IMR-90 (cell line): ENCODE results near the gene SMAD7. TPM values are rescaled to one million over a fixed set of nuclear protein-coding genes. Genes with fewer than 3 reads are reported as not detected.

Experiments used
- ATAC-seq: fragments of 200-7000 bp; cut with Tn5 transposase; 2 replicates; pipeline ENCODE4 v1.9.1; 2020; ENCODE audit warnings: low read depth, mild to moderate bottlenecking, moderate library complexity
- BruUV-seq: library from RNA; stranded (reverse); fragments of 400-500 nt; replicated peaks from 2 replicates; lab custom pipeline; 2021; lab: Mats Ljungman, UMichigan
- CTCF ChIA-PET: fragments of 300-600 bp; formaldehyde crosslinking; extraction: SDS; loops from one replicate; lab custom pipeline; 2021; ENCODE audit warnings: antibody characterized with exemption; lab: Yijun Ruan, JAX
- POLR2A ChIA-PET: fragments of 300-600 bp; sonication (Branson Sonifier 250); formaldehyde crosslinking; loops from one replicate; lab custom pipeline; 2022; ENCODE audit warnings: antibody characterized with exemption; ENCODE audit not compliant: unreplicated experiment; lab: Charles Lee
- DNase-seq: peaks from one replicate; pipeline ENCODE4 v3.0.0; 2013
- H2AFZ ChIP-seq: replicated peaks from 2 replicates; pipeline ENCODE3; 2013; ENCODE audit warnings: low read length, mild to moderate bottlenecking; ENCODE audit not compliant: poor library complexity
- H2AK5ac ChIP-seq: 2 replicates; pipeline ENCODE4 v1.6.1; 2013; ENCODE audit warnings: low read depth, low read length, inconsistent platforms
- H2AK9ac ChIP-seq: replicated peaks from 2 replicates; pipeline ENCODE3; 2013; ENCODE audit warnings: mild to moderate bottlenecking, low read depth, low read length, moderate library complexity; ENCODE audit not compliant: poor library complexity
- H2BK120ac ChIP-seq: 2 replicates; pipeline ENCODE4 v1.6.1; 2013; ENCODE audit warnings: low read depth, low read length, inconsistent platforms
- H2BK15ac ChIP-seq: 3 replicates; pipeline ENCODE4 v1.6.1; 2013; ENCODE audit warnings: low read depth, low read length, inconsistent platforms
- H2BK20ac ChIP-seq: 2 replicates; pipeline ENCODE4 v1.6.1; 2013; ENCODE audit warnings: low read depth, mild to moderate bottlenecking, inconsistent platforms, low read length, moderate library complexity
- H2BK5ac ChIP-seq: 2 replicates; pipeline ENCODE4 v1.6.1; 2013; ENCODE audit warnings: mild to moderate bottlenecking, low read depth, low read length, inconsistent platforms; ENCODE audit not compliant: poor library complexity, severe bottlenecking
- H3K14ac ChIP-seq: replicated peaks from 2 replicates; pipeline ENCODE4 v1.6.1; 2013; ENCODE audit warnings: low read depth, low read length, inconsistent platforms
- H3K18ac ChIP-seq: 2 replicates; pipeline ENCODE4 v1.6.1; 2013; ENCODE audit warnings: low read depth, low read length, control low read depth
- H3K23ac ChIP-seq: 2 replicates; pipeline ENCODE4 v1.6.1; 2013; ENCODE audit warnings: low read depth, low read length, inconsistent platforms
- H3K27ac ChIP-seq: 2 replicates; pipeline ENCODE4 v1.5.1; 2013; ENCODE audit warnings: mild to moderate bottlenecking, control low read depth, low read length; ENCODE audit not compliant: insufficient read depth
- H3K27me3 ChIP-seq: 2 replicates; pipeline ENCODE4 v1.6.1; 2013; ENCODE audit warnings: low read length; ENCODE audit not compliant: control insufficient read depth, insufficient read depth
- H3K36me3 ChIP-seq: 2 replicates; pipeline ENCODE4 v1.6.1; 2013; ENCODE audit warnings: low read length, mixed read lengths; ENCODE audit not compliant: control insufficient read depth, insufficient read depth
- H3K4ac ChIP-seq: 2 replicates; pipeline ENCODE4 v1.6.1; 2013; ENCODE audit warnings: low read depth, low read length, inconsistent platforms
- H3K4me1 ChIP-seq: 2 replicates; pipeline ENCODE4 v1.6.1; 2013; ENCODE audit warnings: low read length, mixed read lengths; ENCODE audit not compliant: control insufficient read depth, insufficient read depth
- H3K4me2 ChIP-seq: 2 replicates; pipeline ENCODE4 v1.6.1; 2013; ENCODE audit warnings: low read depth, mild to moderate bottlenecking, control low read depth, low read length, moderate library complexity
- H3K4me3 ChIP-seq: 2 replicates; pipeline ENCODE4 v1.5.1; 2013; ENCODE audit warnings: low read depth, mild to moderate bottlenecking, control low read depth, low read length, moderate library complexity; ENCODE audit not compliant: insufficient read depth
- H3K56ac ChIP-seq: 2 replicates; pipeline ENCODE4 v1.6.1; 2013; ENCODE audit warnings: low read length, inconsistent platforms; ENCODE audit not compliant: insufficient read depth; ENCODE audit errors: extremely low read depth
- H3K79me1 ChIP-seq, 2 experiments: 2 replicates each; pipeline ENCODE4 v1.6.1; 2013; ENCODE audit warnings: low read length in 2 of 2, inconsistent platforms in 1 of 2, low read depth in 1 of 2
- H3K9ac ChIP-seq: 2 replicates; pipeline ENCODE4 v1.6.1; 2013; ENCODE audit warnings: low read depth, low read length, control low read depth
- H3K9me1 ChIP-seq: 2 replicates; pipeline ENCODE4 v1.6.1; 2013; ENCODE audit warnings: low read length, inconsistent platforms; ENCODE audit not compliant: insufficient read depth
- H3K9me3 ChIP-seq: 2 replicates; pipeline ENCODE4 v1.6.1; 2013; ENCODE audit warnings: low read length; ENCODE audit not compliant: control insufficient read depth, insufficient read depth
- H4K20me1 ChIP-seq: 2 replicates; pipeline ENCODE4 v1.6.1; 2013; ENCODE audit warnings: low read length, inconsistent platforms; ENCODE audit not compliant: insufficient read depth
- H4K5ac ChIP-seq: 2 replicates; pipeline ENCODE4 v1.6.1; 2013; ENCODE audit warnings: mild to moderate bottlenecking, low read depth, low read length, control low read depth
- H4K8ac ChIP-seq, 2 experiments: 2 replicates each; pipeline ENCODE4 v1.6.1; 2013; ENCODE audit warnings: low read depth in 2 of 2, low read length in 2 of 2, control low read depth in 1 of 2, inconsistent platforms in 1 of 2
- H4K91ac ChIP-seq: 2 replicates; pipeline ENCODE4 v1.6.1; 2013; ENCODE audit warnings: low read depth, low read length, inconsistent platforms; ENCODE audit not compliant: insufficient read depth
- MAZ ChIP-seq: IDR thresholded peaks from 2 replicates; pipeline ENCODE4 v1.6.1; 2012; ENCODE audit warnings: low read depth, mild to moderate bottlenecking, low read length, improper control_type of control experiment, moderate library complexity, borderline replicate concordance
- RAD21 ChIP-seq: IDR thresholded peaks from 2 replicates; pipeline ENCODE4 v1.6.1; 2012; ENCODE audit warnings: low read length, improper control_type of control experiment
- WGBS, 2 experiments: methylation state at CpG; one replicate each; pipeline versions ENCODE4 v1.1.5 to v1.1.7; 2013; ENCODE audit warnings: missing lambda C conversion rate in 2 of 2; ENCODE audit not compliant: insufficient read length in 1 of 2; ENCODE audit errors: extremely low coverage in 2 of 2; 5-methylcytosine and 5-hydroxymethylcytosine counted together
- dilution Hi-C: fragments of 300-500 bp; cut with HindIII; formaldehyde crosslinking; loops from one replicate; pipeline ENCODE4 v1.14.3; 2018; ENCODE audit warnings: low sequenced_read_pairs; ENCODE audit not compliant: unreplicated experiment
- in situ Hi-C: fragments of 300-500 bp; cut with MboI; formaldehyde crosslinking; loops from 3 replicates; pipeline ENCODE4 v1.14.3; 2019; ENCODE audit warnings: low sequenced_read_pairs, inconsistent platforms, mixed read lengths
- intact Hi-C: fragments of 100-400 bp; cut with micrococcal nuclease; formaldehyde crosslinking; loops from 2 replicates; pipeline ENCODE4 v1.10.0; 2022
- polyA plus RNA-seq, 3 experiments: library from polyadenylated mRNA; depleted of rRNA; stranded (reverse); fragments of >200 nt; gene quantifications; 2 replicates each; pipeline ENCODE4 v1.2.3, GENCODE V29; 2012; ENCODE audit warnings: low replicate concordance in 1 of 3
- total RNA-seq: library from RNA; depleted of rRNA; stranded (reverse); fragments of >200 nt; gene quantifications from 2 replicates; pipeline ENCODE4 v1.2.3, GENCODE V29; 2012
- TF ChIP-seq, protein P1 (sequence below): fragments of 150-350 bp; IDR thresholded peaks from 2 replicates; pipeline ENCODE4 v1.6.1; 2017; ENCODE audit warnings: mild to moderate bottlenecking, antibody characterized with exemption, low read length, low read depth

The SMAD7 gene
- total and polyA plus RNA-seq, 2 of the 4 experiments (the other 2 are of a cell fraction): 15.8 to 17.6 TPM

DNA sequence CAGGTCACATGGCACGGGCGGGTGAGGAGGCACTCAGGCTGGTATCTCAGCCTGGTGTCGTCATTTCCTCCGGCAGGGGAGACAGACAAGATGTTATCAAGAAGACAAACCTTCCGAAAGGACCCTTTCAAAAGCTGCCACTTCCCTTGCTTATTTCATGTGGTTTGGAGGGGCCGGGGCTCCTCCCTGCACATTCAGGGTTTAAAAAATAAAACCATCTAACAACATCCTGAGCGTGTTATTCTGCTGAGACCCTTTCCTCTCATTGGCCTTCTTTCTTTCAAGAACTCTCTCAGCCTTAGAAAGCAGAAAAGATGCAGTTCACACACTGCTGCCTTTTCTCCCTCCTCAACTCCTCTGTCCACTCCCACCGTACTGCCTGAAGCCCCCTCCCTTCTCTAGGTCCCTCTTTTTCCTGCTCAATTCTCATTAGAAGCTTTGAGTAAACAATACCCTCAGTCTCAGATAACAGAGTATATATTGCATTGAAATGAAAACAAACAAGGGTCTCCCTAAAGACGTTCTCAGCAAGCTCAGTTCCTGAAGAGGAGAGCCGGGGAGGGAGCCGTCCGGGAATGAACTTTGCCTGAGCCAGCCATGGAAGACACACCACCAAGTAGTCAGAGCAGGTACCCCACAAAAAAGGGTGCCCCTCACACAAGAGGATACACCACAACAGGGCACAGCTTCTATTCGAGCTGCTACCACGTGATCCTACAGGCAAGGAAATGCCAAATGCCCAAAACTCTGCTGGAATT is 9.7 kb downstream of the SMAD7 start:
- Histone ChIP-seq H3K4me1 (peaks cover 62% of the 10 kb centered on the region), H3K79me1 (peaks cover 4 to 88% of the 10 kb centered on the region in 2 experiments; a peak in 2 of 4 replicates), H2AK5ac (peak overlapping the region; percentile 52; the same call in 1 of the 2 replicates), H3K4me3 (no peak overlapping the region), H3K4me2 (peak overlapping the region; percentile 71), H3K36me3 (peaks cover 32% of the 10 kb centered on the region), H2BK120ac (peak overlapping the region; percentile 59), H4K91ac (peak overlapping the region; percentile 81), H4K20me1 (peaks cover 97% of the 10 kb centered on the region), H3K56ac (peak overlapping the region; percentile 20; the same call in 1 of the 2 replicates), H2BK5ac (peak overlapping the region; percentile 37), H3K23ac (peak overlapping the region; percentile 69), H2BK15ac (peak overlapping the region; percentile 16; the same call in 2 of the 3 replicates), H3K9me3 (no peaks in the 10 kb centered on the region), H3K27ac (peak overlapping the region; percentile 42), H2BK20ac (peak overlapping the region; percentile 42), H3K9me1 (peaks cover 50% of the 10 kb centered on the region), H3K14ac (peak overlapping the region; percentile 21; the same call in 1 of the 2 replicates), H3K4ac (peak overlapping the region; percentile 65), H4K5ac (peak overlapping the region; percentile 10; the same call in 1 of the 2 replicates), H4K8ac (peak overlapping the region; percentile 7 to 65; a peak in 3 of 4 replicates), H2AFZ (no peak overlapping the region), H3K18ac (peak overlapping the region; percentile 10; the same call in 1 of the 2 replicates), H3K27me3 (no peaks in the 10 kb centered on the region), H2AK9ac (peak overlapping the region; percentile 2), H3K9ac (no peak overlapping the region)
- dilution Hi-C loops: no loop called here
- DNase-seq (peak; percentile 45), ATAC-seq (peak; percentile 33)
- ChIA-PET CTCF (interaction anchor here (0.6 to 0.7 kb wide), 2 partner anchors 113 to 467 kb away, joined by 3 to 4 read pairs; no protein-coding TSS in a partner anchor), POLR2A (interaction anchor here (0.5 to 0.8 kb wide), 2 partner anchors 11 to 347 kb away, joined by 3 to 9 read pairs; no protein-coding TSS in a partner anchor)
- TF ChIP-seq, protein P1, sequence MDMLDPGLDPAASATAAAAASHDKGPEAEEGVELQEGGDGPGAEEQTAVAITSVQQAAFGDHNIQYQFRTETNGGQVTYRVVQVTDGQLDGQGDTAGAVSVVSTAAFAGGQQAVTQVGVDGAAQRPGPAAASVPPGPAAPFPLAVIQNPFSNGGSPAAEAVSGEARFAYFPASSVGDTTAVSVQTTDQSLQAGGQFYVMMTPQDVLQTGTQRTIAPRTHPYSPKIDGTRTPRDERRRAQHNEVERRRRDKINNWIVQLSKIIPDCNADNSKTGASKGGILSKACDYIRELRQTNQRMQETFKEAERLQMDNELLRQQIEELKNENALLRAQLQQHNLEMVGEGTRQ: peak; percentile 45
- TF ChIP-seq RAD21 (peak; percentile 17; the same call in 1 of the 2 replicates), MAZ (no peak)
- in situ Hi-C loops: loop anchor here (5.0 to 25.0 kb wide), 4 partner anchors 159 to 404 kb away; partner anchors contain the start of gene CTIF
- BruUV-seq: no TSS peak
- WGBS, 2 experiments: 29% methylated on average over 9 of the region's 14 CpGs; no CpG with 5 or more reads in 1 of the 2 experiments
- intact Hi-C loops: loop anchor here (2.0 to 5.0 kb wide), 2 partner anchors 18 to 114 kb away; no protein-coding TSS in a partner anchor
